H54 (cell line): ENCODE results near the gene WFS1.

Experiments
- DNase-seq: peaks from one replicate; pipeline ENCODE4 v3.0.0; 2011; ENCODE audit warnings: low spot score, mixed read lengths; ENCODE audit not compliant: insufficient read length
- FAIRE-seq: peaks from 3 replicates; lab custom pipeline; 2011; peaks lifted over from hg19 to GRCh38; lab: Jason Lieb, UNC
- POLR2A ChIP-seq: IDR thresholded peaks from 2 replicates; pipeline ENCODE4 v1.6.1; 2011; ENCODE audit warnings: low read depth, mild to moderate bottlenecking, low read length

Gene WFS1

GRCh38 chr4:6229671-6230501, 39.8 kb upstream of the WFS1 start:
- FAIRE-seq (no peak), DNase-seq (no peak)
- TF ChIP-seq POLR2A: no peak

GRCh38 chr4:6230502-6230785, 39.2 kb upstream of the WFS1 start:
- TF ChIP-seq POLR2A: no peak
- no peak for FAIRE-seq
- DNase-seq: no peak

GRCh38 chr4:6230827-6231662, 38.6 kb upstream of the WFS1 start:
- TF ChIP-seq POLR2A: no peak
- no peak for FAIRE-seq
- no peak for DNase-seq

- no peak for FAIRE-seq
- no peak for TF ChIP-seq POLR2A
- DNase-seq: no peak
Observed at GRCh38 chr4:6231663-6232165, 37.9 kb upstream of the WFS1 start.

- DNase-seq: no peak
- FAIRE-seq: no peak
- no peak for TF ChIP-seq POLR2A
Observed at GRCh38 chr4:6232836-6233785, 36.5 kb upstream of the WFS1 start.

GRCh38 chr4:6233929-6234328, 35.7 kb upstream of the WFS1 start:
- DNase-seq: no peak
- FAIRE-seq: no peak
- no peak for TF ChIP-seq POLR2A

- no peak for TF ChIP-seq POLR2A
- DNase-seq (no peak), FAIRE-seq (no peak)
Observed at GRCh38 chr4:6235012-6235411, 34.6 kb upstream of the WFS1 start.

GRCh38 chr4:6235901-6236640, 33.6 kb upstream of the WFS1 start:
- no peak for TF ChIP-seq POLR2A
- DNase-seq: no peak
- no peak for FAIRE-seq

GRCh38 chr4:6236816-6237390, 32.7 kb upstream of the WFS1 start:
- no peak for DNase-seq
- FAIRE-seq: no peak
- no peak for TF ChIP-seq POLR2A

GRCh38 chr4:6239486-6239885, 30.2 kb upstream of the WFS1 start:
- no peak for FAIRE-seq
- TF ChIP-seq POLR2A: no peak
- no peak for DNase-seq

GRCh38 chr4:6239968-6240367, 29.7 kb upstream of the WFS1 start:
- DNase-seq: no peak
- no peak for FAIRE-seq
- no peak for TF ChIP-seq POLR2A

GRCh38 chr4:6241062-6241845, 28.4 kb upstream of the WFS1 start:
- no peak for TF ChIP-seq POLR2A
- DNase-seq (no peak), FAIRE-seq (no peak)
